Osteoblast (primary cell): ENCODE results near the gene TENT5A. TPM values are rescaled to one million over a fixed set of nuclear protein-coding genes. Genes with fewer than 3 reads are reported as not detected.
A peak's percentile ranks its signal among the peaks of the same experiment; 100 is the strongest.

ENCODE experiments used
- DNase-seq: peaks from one replicate; pipeline ENCODE4 v3.0.0; 2011; ENCODE audit warnings: low spot score, mixed read lengths; ENCODE audit not compliant: insufficient read length; ENCODE audit errors: missing footprints
- H2AFZ ChIP-seq: 2 replicates; pipeline ENCODE4 v1.6.0; 2011; ENCODE audit warnings: mild to moderate bottlenecking, low read length
- H3K27ac ChIP-seq: 2 replicates; pipeline ENCODE4 v1.5.1; 2011; ENCODE audit warnings: mild to moderate bottlenecking, low read depth, low read length, moderate library complexity
- H3K27me3 ChIP-seq: 2 replicates; pipeline ENCODE4 v1.6.0; 2012; ENCODE audit warnings: mild to moderate bottlenecking, control low read depth, inconsistent platforms, low read length, moderate library complexity; ENCODE audit not compliant: insufficient read depth
- H3K36me3 ChIP-seq: 2 replicates; pipeline ENCODE4 v1.5.1; 2011; ENCODE audit warnings: mild to moderate bottlenecking, low read length, control low read depth, moderate library complexity; ENCODE audit not compliant: insufficient read depth
- H3K4me1 ChIP-seq: 2 replicates; pipeline ENCODE4 v1.5.1; 2011; ENCODE audit warnings: mild to moderate bottlenecking, low read length, control low read depth, moderate library complexity; ENCODE audit not compliant: insufficient read depth
- H3K4me2 ChIP-seq: 2 replicates; pipeline ENCODE4 v1.6.0; 2011; ENCODE audit warnings: mild to moderate bottlenecking, low read length; ENCODE audit not compliant: insufficient read depth
- H3K4me3 ChIP-seq: fragments of 200-600 bp; sonication (generic); 3 replicates; pipeline ENCODE4 v1.5.1; 2012; ENCODE audit warnings: mild to moderate bottlenecking, low read length, inconsistent platforms; ENCODE audit not compliant: insufficient read depth
- H3K79me2 ChIP-seq: 2 replicates; pipeline ENCODE4 v1.6.0; 2012; ENCODE audit warnings: mild to moderate bottlenecking, low read length, control low read depth, inconsistent platforms; ENCODE audit not compliant: insufficient read depth
- H3K9me3 ChIP-seq: 2 replicates; pipeline ENCODE4 v1.5.1; 2011; ENCODE audit warnings: low read depth, low read length, control low read depth
- H4K20me1 ChIP-seq: 2 replicates; pipeline ENCODE4 v1.6.0; 2012; ENCODE audit warnings: mild to moderate bottlenecking, low read length, control low read depth; ENCODE audit not compliant: insufficient read depth
- CTCF ChIP-seq: IDR thresholded peaks from 2 replicates; pipeline ENCODE4 v1.5.1; 2011; ENCODE audit warnings: mild to moderate bottlenecking, low read depth, low read length, moderate library complexity; ENCODE audit errors: extremely low read depth
- total RNA-seq: library from RNA; depleted of rRNA; stranded (reverse); fragments of >200 nt; gene quantifications from 2 replicates; pipeline ENCODE4 v1.2.3, GENCODE V29; 2012

Gene TENT5A
- total RNA-seq, 1 donor = 82.9 TPM

DNA sequence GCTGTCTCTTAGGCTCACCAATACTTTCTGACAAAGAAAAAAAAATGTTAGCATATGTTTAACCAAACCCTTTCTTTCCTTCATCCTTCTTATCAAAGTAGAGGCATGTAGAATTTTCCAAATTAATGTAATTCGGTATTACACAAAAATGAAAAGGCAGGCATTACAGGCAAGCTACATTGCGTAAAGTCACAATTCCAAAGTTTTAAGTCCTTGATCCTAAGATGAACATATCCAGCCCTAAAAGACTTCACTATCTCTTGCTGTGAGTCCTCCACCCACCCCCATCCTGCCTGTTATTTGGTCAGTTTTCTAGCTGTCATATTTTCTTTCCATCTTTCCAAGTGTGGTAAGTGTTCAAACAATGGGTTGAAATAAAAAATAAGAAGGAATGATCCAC is 12.1 kb upstream of the TENT5A start:
- Histone ChIP-seq H3K4me2 (no peak overlapping the region), H3K27me3 (no peaks in the 10 kb centered on the region)
- TF ChIP-seq CTCF = no peak

GRCh38 chr6:81763968-81764367 is 11.5 kb upstream of the TENT5A start:
- Histone ChIP-seq H3K27me3 (no peaks in the 10 kb centered on the region), H3K27ac (no peak overlapping the region), H3K4me3 (no peak overlapping the region), H3K4me1 (peaks cover 55% of the 10 kb centered on the region), H2AFZ (no peak overlapping the region), H3K9me3 (no peaks in the 10 kb centered on the region), H3K4me2 (no peak overlapping the region), H3K79me2 (no peaks in the 10 kb centered on the region), H4K20me1 (no peaks in the 10 kb centered on the region), H3K36me3 (no peaks in the 10 kb centered on the region)
- no peak for TF ChIP-seq CTCF
- no peak for DNase-seq

More for the DNA sequence above, 12.1 kb upstream of the TENT5A start:
- DNase-seq = no peak
- Histone ChIP-seq H4K20me1 (no peaks in the 10 kb centered on the region), H3K9me3 (no peaks in the 10 kb centered on the region), H2AFZ (no peak overlapping the region), H3K27ac (no peak overlapping the region), H3K4me1 (peaks cover 58% of the 10 kb centered on the region), H3K4me3 (no peak overlapping the region), H3K79me2 (no peaks in the 10 kb centered on the region), H3K36me3 (no peaks in the 10 kb centered on the region)

DNA sequence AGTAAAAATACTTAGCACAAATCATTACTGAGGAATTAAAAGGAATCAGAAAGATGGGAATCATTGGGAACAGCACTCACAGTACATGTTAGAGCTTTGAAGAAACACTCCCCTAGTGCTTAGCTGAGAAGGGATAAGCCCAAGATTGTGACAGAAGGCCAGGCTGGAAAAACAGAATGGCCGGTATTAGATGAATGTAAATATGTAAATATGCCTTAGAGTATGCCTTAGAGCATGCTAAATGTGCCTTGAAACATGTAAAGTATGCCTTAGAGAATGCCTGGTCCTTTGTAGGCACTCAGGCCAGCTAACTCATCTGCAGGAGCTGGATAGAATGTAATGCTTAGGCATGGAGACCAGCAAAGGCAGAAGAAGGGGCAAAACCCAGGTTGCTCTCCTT is 10.6 kb upstream of the TENT5A start:
- no peaks in the 10 kb centered on the region for H3K27me3 ChIP-seq
- H2AFZ ChIP-seq = peak overlapping the region; percentile 7
- peaks cover 47% of the 10 kb centered on the region for H3K4me1 ChIP-seq
- no peak overlapping the region for H3K4me3 ChIP-seq
- TF ChIP-seq CTCF = no peak
- no peaks in the 10 kb centered on the region for H3K36me3 ChIP-seq
- H3K79me2 ChIP-seq = no peaks in the 10 kb centered on the region
- DNase-seq = no peak
- no peak overlapping the region for H3K27ac ChIP-seq
- no peaks in the 10 kb centered on the region for H4K20me1 ChIP-seq
- H3K9me3 ChIP-seq = no peaks in the 10 kb centered on the region
- no peak overlapping the region for H3K4me2 ChIP-seq

DNA sequence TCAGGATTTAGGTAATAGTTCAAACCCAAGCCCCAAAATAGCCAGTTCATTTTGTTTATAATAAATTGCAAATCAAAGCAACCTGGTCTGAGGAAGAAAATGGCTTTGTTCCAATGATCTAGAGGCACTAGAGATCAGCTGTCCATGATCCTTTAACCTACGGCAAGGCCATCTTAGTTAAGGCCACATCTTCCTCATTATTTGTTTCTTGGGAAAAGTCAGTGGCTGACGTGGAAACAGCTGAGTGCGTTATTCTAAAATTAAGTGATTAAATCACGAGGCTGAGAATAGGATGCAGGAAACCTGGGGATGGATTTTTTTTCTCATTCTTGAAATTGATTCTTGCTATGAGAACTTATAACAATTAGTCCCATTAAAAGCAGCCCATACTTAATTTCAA is 10.1 kb upstream of the TENT5A start:
- TF ChIP-seq CTCF = no peak
- no peak overlapping the region for H3K27ac ChIP-seq
- H3K4me3 ChIP-seq = no peak overlapping the region
- peaks cover 43% of the 10 kb centered on the region for H3K4me1 ChIP-seq
- no peak for DNase-seq
- no peaks in the 10 kb centered on the region for H3K9me3 ChIP-seq
- no peak overlapping the region for H2AFZ ChIP-seq
- H3K79me2 ChIP-seq = no peaks in the 10 kb centered on the region
- no peaks in the 10 kb centered on the region for H4K20me1 ChIP-seq
- H3K4me2 ChIP-seq = no peak overlapping the region
- no peaks in the 10 kb centered on the region for H3K27me3 ChIP-seq
- H3K36me3 ChIP-seq = no peaks in the 10 kb centered on the region
